ENCODE data around the gene FLT3. TPM values are rescaled to one million over a fixed set of nuclear protein-coding genes. Genes with fewer than 3 reads are reported as not detected.
A peak's percentile ranks its signal among the peaks of the same experiment; 100 is the strongest.
"Not testable (repeated sequence)": the region's sequence is repeated elsewhere in the genome, so short reads cannot be mapped to it uniquely, and the experiment has no call there.

Gene FLT3
- total and polyA plus RNA-seq, 8 donors, result 0.21 to 1.9 (median 0.50) TPM

DNA sequence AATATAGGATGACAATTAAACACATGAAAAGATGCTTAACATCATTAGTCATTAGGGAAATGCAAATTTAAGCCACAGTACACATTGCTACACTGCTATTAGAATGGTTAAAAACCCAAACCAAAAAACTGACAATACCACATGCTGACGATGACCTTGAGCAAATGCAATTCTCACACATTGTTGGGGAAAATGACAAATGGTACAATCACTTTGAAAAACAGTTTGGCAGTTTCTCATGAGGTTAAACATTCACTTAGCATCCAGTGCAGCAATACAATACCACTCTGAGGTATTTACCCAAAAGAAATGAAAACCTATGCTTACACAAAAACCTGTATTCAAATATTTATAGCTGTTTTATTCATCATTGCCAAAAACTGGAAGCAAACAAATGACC, 11.3 kb downstream of the FLT3 start:
- no peaks in the 10 kb centered on the region for H3K36me3 ChIP-seq
- H3K9me3 ChIP-seq, result no peaks in the 10 kb centered on the region
- TF ChIP-seq, protein P1, sequence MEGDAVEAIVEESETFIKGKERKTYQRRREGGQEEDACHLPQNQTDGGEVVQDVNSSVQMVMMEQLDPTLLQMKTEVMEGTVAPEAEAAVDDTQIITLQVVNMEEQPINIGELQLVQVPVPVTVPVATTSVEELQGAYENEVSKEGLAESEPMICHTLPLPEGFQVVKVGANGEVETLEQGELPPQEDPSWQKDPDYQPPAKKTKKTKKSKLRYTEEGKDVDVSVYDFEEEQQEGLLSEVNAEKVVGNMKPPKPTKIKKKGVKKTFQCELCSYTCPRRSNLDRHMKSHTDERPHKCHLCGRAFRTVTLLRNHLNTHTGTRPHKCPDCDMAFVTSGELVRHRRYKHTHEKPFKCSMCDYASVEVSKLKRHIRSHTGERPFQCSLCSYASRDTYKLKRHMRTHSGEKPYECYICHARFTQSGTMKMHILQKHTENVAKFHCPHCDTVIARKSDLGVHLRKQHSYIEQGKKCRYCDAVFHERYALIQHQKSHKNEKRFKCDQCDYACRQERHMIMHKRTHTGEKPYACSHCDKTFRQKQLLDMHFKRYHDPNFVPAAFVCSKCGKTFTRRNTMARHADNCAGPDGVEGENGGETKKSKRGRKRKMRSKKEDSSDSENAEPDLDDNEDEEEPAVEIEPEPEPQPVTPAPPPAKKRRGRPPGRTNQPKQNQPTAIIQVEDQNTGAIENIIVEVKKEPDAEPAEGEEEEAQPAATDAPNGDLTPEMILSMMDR (IDR thresholded peaks at IDR 0.05), result no peak
- intact Hi-C loops (cut with DNase I), result no loop called here
- no peak overlapping the region for H3K27ac ChIP-seq
- ATAC-seq, result no peak
- no peak for DNase-seq
- H3K4me1 ChIP-seq, result no peaks in the 10 kb centered on the region
- peaks cover 0 to 5% of the 10 kb centered on the region in 2 donors for H3K27me3 ChIP-seq
- H3K4me3 ChIP-seq, result no peak overlapping the region

DNA sequence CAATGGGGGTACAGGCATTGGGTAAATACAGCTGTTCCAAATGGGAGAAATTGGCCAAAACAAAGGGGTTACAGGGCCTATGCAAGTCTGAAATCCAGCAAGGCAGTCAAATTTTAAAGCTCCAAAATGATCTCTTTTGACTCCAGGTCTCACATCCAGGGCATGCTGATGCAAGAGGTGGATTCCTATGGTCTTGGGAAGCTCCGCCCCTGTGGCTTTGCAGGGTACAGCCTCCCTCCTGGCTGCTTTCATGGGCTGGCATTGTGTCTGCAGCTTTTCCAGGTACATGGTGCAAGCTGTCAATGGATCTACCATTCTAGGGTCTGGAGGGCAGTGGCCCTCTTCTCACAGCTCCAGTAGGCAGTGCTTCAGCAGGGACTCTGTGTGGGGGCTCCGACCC, 22.6 kb downstream of the FLT3 start:
- H3K27ac ChIP-seq; DNase-seq; H3K4me1 ChIP-seq; H3K36me3 ChIP-seq; intact Hi-C loops (cut with DNase I); H3K4me3 ChIP-seq; H3K9me3 ChIP-seq; H3K27me3 ChIP-seq; ATAC-seq: not testable (repeated sequence)

DNA sequence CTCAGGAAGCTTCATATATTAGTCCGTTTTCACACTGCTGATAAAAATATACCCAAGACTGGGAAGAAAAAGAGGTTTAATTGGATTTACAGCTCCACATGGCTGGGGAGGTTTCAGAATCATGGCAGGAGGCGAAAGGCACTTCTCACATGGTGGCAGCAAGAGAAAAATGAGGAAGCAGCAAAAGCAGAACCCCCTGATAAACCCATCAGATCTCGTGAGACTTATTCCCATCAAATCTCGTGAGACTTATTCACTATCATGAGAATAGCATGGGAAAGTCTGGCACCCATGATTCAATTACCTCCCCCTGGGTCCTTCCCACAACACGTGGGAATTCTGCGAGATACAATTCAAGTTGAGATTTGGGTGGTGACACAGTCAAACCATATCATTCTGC, 23.1 kb downstream of the FLT3 start:
- no peaks in the 10 kb centered on the region for H3K9me3 ChIP-seq
- H3K36me3 ChIP-seq, result no peaks in the 10 kb centered on the region
- intact Hi-C loops (cut with DNase I), result no loop called here
- no peak for DNase-seq
- TF ChIP-seq, protein P1 (IDR thresholded peaks at IDR 0.05), result no peak
- H3K27ac ChIP-seq, result no peak overlapping the region
- peaks cover 0 to 5% of the 10 kb centered on the region in 2 donors for H3K27me3 ChIP-seq
- H3K4me3 ChIP-seq, result no peak overlapping the region
- H3K4me1 ChIP-seq, result no peaks in the 10 kb centered on the region
- ATAC-seq, result no peak

GRCh38 chr13:28071424-28071823, 29.0 kb downstream of the FLT3 start:
- TF ChIP-seq, protein P1 (IDR thresholded peaks at IDR 0.05), result no peak
- intact Hi-C loops (cut with DNase I), result no loop called here

GRCh38 chr13:28067491-28067890, 32.9 kb downstream of the FLT3 start:
- no peak for DNase-seq
- H3K27me3 ChIP-seq, result no peaks in the 10 kb centered on the region
- ATAC-seq, result no peak
- intact Hi-C loops (cut with DNase I), result no loop called here
- no peak overlapping the region for H3K4me3 ChIP-seq
- H3K36me3 ChIP-seq, result no peaks in the 10 kb centered on the region
- H3K4me1 ChIP-seq, result no peaks in the 10 kb centered on the region
- TF ChIP-seq, protein P1 (IDR thresholded peaks at IDR 0.05), result no peak
- no peaks in the 10 kb centered on the region for H3K9me3 ChIP-seq
- no peak overlapping the region for H3K27ac ChIP-seq

More at GRCh38 chr13:28071424-28071823, 29.0 kb downstream of the FLT3 start:
- Histone ChIP-seq H3K27ac (no peak overlapping the region), H3K36me3 (no peaks in the 10 kb centered on the region), H3K9me3 (no peaks in the 10 kb centered on the region), H3K4me3 (no peak overlapping the region), H3K4me1 (no peaks in the 10 kb centered on the region), H3K27me3 (no peaks in the 10 kb centered on the region)
- DNase-seq (no peak), ATAC-seq (no peak)

GRCh38 chr13:28058866-28059613, 41.3 kb downstream of the FLT3 start:
- Histone ChIP-seq H3K27ac (no peak overlapping the region), H3K4me3 (no peak overlapping the region), H3K9me3 (no peaks in the 10 kb centered on the region), H3K27me3 (peaks cover 0 to 14% of the 10 kb centered on the region in 2 donors), H3K36me3 (no peaks in the 10 kb centered on the region), H3K4me1 (no peaks in the 10 kb centered on the region)
- ATAC-seq (peak; percentile 38), DNase-seq (no peak)
- TF ChIP-seq, protein P1 (IDR thresholded peaks at IDR 0.05), result peak; percentile 13 to 20
- intact Hi-C loops (cut with DNase I), result no loop called here
